HG03520 (cell line): Measurements from ENCODE around the gene CEMIP2.
"Not testable (repeated sequence)": the region's sequence is repeated elsewhere in the genome, so short reads cannot be mapped to it uniquely, and the experiment has no call there.

ENCODE experiments used
- ATAC-seq: cut with Tn5 transposase; IDR thresholded peaks from one replicate; pipeline ENCODE4 v1.9.1; 2021; ENCODE audit warnings: mild to moderate bottlenecking, moderate library complexity; ENCODE audit not compliant: unreplicated experiment

Gene CEMIP2

GRCh38 chr9:71710856-71711255 lies 57.5 kb downstream of the CEMIP2 start:
- ATAC-seq, result no peak

- ATAC-seq, result no peak
Observed at GRCh38 chr9:71710201-71710600, 58.1 kb downstream of the CEMIP2 start.

GRCh38 chr9:71709384-71709783 lies 58.9 kb downstream of the CEMIP2 start:
- no peak for ATAC-seq

- no peak for ATAC-seq
Observed at GRCh38 chr9:71706176-71706575, 62.1 kb downstream of the CEMIP2 start.

- ATAC-seq, result no peak
Observed at GRCh38 chr9:71704796-71705195, 63.5 kb downstream of the CEMIP2 start.

GRCh38 chr9:71703172-71703872 lies 65.0 kb downstream of the CEMIP2 start:
- no peak for ATAC-seq

GRCh38 chr9:71697882-71698281 lies 70.4 kb downstream of the CEMIP2 start:
- no peak for ATAC-seq

- ATAC-seq, result no peak
Observed at GRCh38 chr9:71694332-71694731, 74.0 kb downstream of the CEMIP2 start.

- ATAC-seq, result no peak
Observed at GRCh38 chr9:71693607-71694006, 74.7 kb downstream of the CEMIP2 start.

- no peak for ATAC-seq
Observed at GRCh38 chr9:71692337-71692736, 76.0 kb downstream of the CEMIP2 start.

GRCh38 chr9:71691576-71691975 lies 76.7 kb downstream of the CEMIP2 start:
- ATAC-seq, result not testable (repeated sequence)

GRCh38 chr9:71690689-71691435 lies 77.5 kb downstream of the CEMIP2 start:
- ATAC-seq, result no peak

- ATAC-seq, result no peak
Observed at GRCh38 chr9:71690063-71690688, 78.1 kb downstream of the CEMIP2 start.

- ATAC-seq, result no peak
Observed at GRCh38 chr9:71687676-71688075, 80.6 kb downstream of the CEMIP2 start.

- no peak for ATAC-seq
Observed at GRCh38 chr9:71685988-71686387, 82.3 kb downstream of the CEMIP2 start.

- ATAC-seq, result no peak
Observed at GRCh38 chr9:71685394-71685793, 82.9 kb downstream of the CEMIP2 start.

- ATAC-seq, result no peak
Observed at GRCh38 chr9:71684566-71684965, 83.7 kb downstream of the CEMIP2 start.

GRCh38 chr9:71683598-71684235 lies 84.6 kb downstream of the CEMIP2 start:
- ATAC-seq, result no peak

GRCh38 chr9:71681708-71682272 lies 86.5 kb downstream of the CEMIP2 start:
- ATAC-seq, result no peak

GRCh38 chr9:71681104-71681707 lies 87.1 kb downstream of the CEMIP2 start:
- no peak for ATAC-seq
